H1 (cell line): Measurements from ENCODE around the gene SMPX.

ENCODE experiments used
- CEBPB ChIP-seq: IDR thresholded peaks from 2 replicates; pipeline ENCODE4 v1.6.1; 2012; ENCODE audit warnings: low read depth, low read length
- CTCF ChIP-seq, 3 experiments: IDR thresholded peaks; 1 replicate in 2 of 3; 2 replicates in 1 of 3; pipeline versions ENCODE4 v1.5.1 to v1.6.1; 2011; ENCODE audit warnings: low read length in 3 of 3, mild to moderate bottlenecking in 3 of 3, inconsistent platforms in 2 of 3, low read depth in 1 of 3, moderate library complexity in 1 of 3; ENCODE audit not compliant: insufficient read depth in 1 of 3; ENCODE audit errors: control extremely low read depth in 1 of 3
- EGR1 ChIP-seq: IDR thresholded peaks from 2 replicates; pipeline ENCODE4 v1.6.1; 2011; ENCODE audit warnings: low read depth, low read length, borderline replicate concordance
- EP300 ChIP-seq, 2 experiments: IDR thresholded peaks; 1 replicate in 1 of 2; 2 replicates in 1 of 2; pipeline ENCODE4 v1.6.1; 2011 to 2012; ENCODE audit warnings: low read depth in 2 of 2, low read length in 2 of 2, mild to moderate bottlenecking in 2 of 2, borderline replicate concordance in 1 of 2, inconsistent platforms in 1 of 2, moderate library complexity in 1 of 2
- EZH2 ChIP-seq: fragments of 200-600 bp; sonication (generic); IDR thresholded peaks from 2 replicates; pipeline ENCODE4 v1.7.1; 2012; ENCODE audit warnings: low read depth, mild to moderate bottlenecking, moderate library complexity, low read length, inconsistent platforms; ENCODE audit not compliant: severe bottlenecking
- FOSL1 ChIP-seq: IDR thresholded peaks from 2 replicates; pipeline ENCODE4 v1.6.1; 2011; ENCODE audit warnings: mild to moderate bottlenecking, low read depth, low read length, moderate library complexity; ENCODE audit not compliant: insufficient read depth
- HDAC6 ChIP-seq: IDR thresholded peaks from one replicate; pipeline ENCODE4 v1.7.1; 2012; ENCODE audit warnings: low read depth, mild to moderate bottlenecking, inconsistent platforms, low read length, moderate library complexity
- POLR2AphosphoS5 ChIP-seq: IDR thresholded peaks from 2 replicates; pipeline ENCODE4 v1.6.1; 2011; ENCODE audit warnings: low read depth, low read length
- POU5F1 ChIP-seq: IDR thresholded peaks from 2 replicates; pipeline ENCODE4 v1.6.1; 2011; ENCODE audit warnings: low read depth, mild to moderate bottlenecking, low read length, moderate library complexity
- SP1 ChIP-seq: IDR thresholded peaks from 2 replicates; pipeline ENCODE4 v1.6.1; 2011; ENCODE audit warnings: low read depth, low read length
- TAF1 ChIP-seq: IDR thresholded peaks from 2 replicates; pipeline ENCODE4 v1.6.1; 2011; ENCODE audit warnings: mild to moderate bottlenecking, low read depth, low read length
- USF2 ChIP-seq: IDR thresholded peaks from 2 replicates; pipeline ENCODE4 v1.6.1; 2011; ENCODE audit warnings: low read length, improper control_type of control experiment

- TF ChIP-seq HDAC6 (no peak), CTCF (IDR thresholded peaks at IDR 0.05; ENCODE audit: control extremely low read depth in 1 of 3, insufficient read depth in 1 of 3, low read depth in 1 of 3, low read length in 3 of 3) (no peak), EZH2 (no peak), SP1 (no peak), EGR1 (no peak), POLR2AphosphoS5 (no peak), FOSL1 (no peak), EP300 (IDR thresholded peaks at IDR 0.05; ENCODE audit: borderline replicate concordance in 1 of 2, low read depth in 2 of 2, low read length in 2 of 2) (no peak), POU5F1 (no peak), TAF1 (no peak), CEBPB (no peak), USF2 (no peak)
Measured at GRCh38 chrX:21657318-21658151, 100.4 kb downstream of the SMPX start.
